HepG2 (cell line): Measurements from ENCODE around the gene KDELR3. TPM values are rescaled to one million over a fixed set of nuclear protein-coding genes. Genes with fewer than 3 reads are reported as not detected.

Source experiments
- AHDC1 ChIP-seq: sonication (generic); formaldehyde crosslinking; IDR thresholded peaks from 2 replicates; pipeline ENCODE4 v1.5.1; 2020; ENCODE audit warnings: mild to moderate bottlenecking, missing genetic modification reagents, borderline replicate concordance
- ATF5 ChIP-seq: sonication (generic); formaldehyde crosslinking; IDR thresholded peaks from 2 replicates; pipeline ENCODE4 v1.4.0; 2020; ENCODE audit warnings: mild to moderate bottlenecking, low read depth, missing genetic modification reagents
- CBX1 ChIP-seq: IDR thresholded peaks from one replicate; pipeline ENCODE4 v1.6.1; 2016; ENCODE audit warnings: antibody characterized with exemption, low read depth
- CHCHD3 ChIP-seq: sonication (generic); formaldehyde crosslinking; IDR thresholded peaks from 2 replicates; pipeline ENCODE4 v1.8.0; 2022; ENCODE audit warnings: mild to moderate bottlenecking, missing genetic modification reagents, moderate library complexity
- FOXO1 ChIP-seq: sonication (generic); formaldehyde crosslinking; IDR thresholded peaks from 2 replicates; pipeline ENCODE4 v1.4.0; 2020; ENCODE audit warnings: missing genetic modification reagents
- IKZF4 ChIP-seq: sonication (generic); formaldehyde crosslinking; IDR thresholded peaks from 2 replicates; pipeline ENCODE4 v1.5.1; 2020; ENCODE audit warnings: borderline replicate concordance, mild to moderate bottlenecking, low read depth, missing genetic modification reagents; ENCODE audit errors: not compliant biosample characterization
- KAT7 ChIP-seq: IDR thresholded peaks from 2 replicates; pipeline ENCODE4 v1.6.1; 2018; ENCODE audit warnings: borderline replicate concordance, missing compliant biosample characterization
- KDM5A ChIP-seq: fragments of 200-600 bp; sonication (generic); IDR thresholded peaks from 2 replicates; pipeline ENCODE4 v1.7.0; 2018; ENCODE audit warnings: antibody characterized with exemption, mild to moderate bottlenecking, low read length, borderline replicate concordance
- KDM5B ChIP-seq: sonication (generic); formaldehyde crosslinking; IDR thresholded peaks from 2 replicates; pipeline ENCODE4 v1.4.0; 2020; ENCODE audit warnings: missing genetic modification reagents, mild to moderate bottlenecking, borderline replicate concordance
- MED8 ChIP-seq: sonication (generic); formaldehyde crosslinking; IDR thresholded peaks from 2 replicates; pipeline ENCODE4 v1.8.1; 2023; ENCODE audit warnings: mild to moderate bottlenecking, missing genetic modification reagents; ENCODE audit not compliant: insufficient replicate concordance
- NPAS2 ChIP-seq: sonication (generic); formaldehyde crosslinking; IDR thresholded peaks from 2 replicates; pipeline ENCODE4 v1.8.0; 2022; ENCODE audit warnings: mild to moderate bottlenecking, missing genetic modification reagents, borderline replicate concordance
- NR1H2 ChIP-seq: sonication (generic); formaldehyde crosslinking; IDR thresholded peaks from 2 replicates; pipeline ENCODE4 v1.8.1; 2022; ENCODE audit warnings: low read depth, missing genetic modification reagents, borderline replicate concordance
- PITX1 ChIP-seq: sonication (generic); formaldehyde crosslinking; IDR thresholded peaks from 2 replicates; pipeline ENCODE4 v1.5.1; 2020; ENCODE audit warnings: mild to moderate bottlenecking, missing genetic modification reagents
- POGZ ChIP-seq: sonication (generic); formaldehyde crosslinking; IDR thresholded peaks from 2 replicates; pipeline ENCODE4 v1.4.0; 2020; ENCODE audit warnings: mild to moderate bottlenecking, missing genetic modification reagents
- REPIN1 ChIP-seq: sonication (generic); formaldehyde crosslinking; IDR thresholded peaks from 2 replicates; pipeline ENCODE4 v1.8.0; 2022; ENCODE audit warnings: missing genetic modification reagents, low read depth, mild to moderate bottlenecking, borderline replicate concordance
- SRSF1 ChIP-seq: fragments of 200-400 bp; formaldehyde crosslinking; optimal IDR thresholded peaks from 2 replicates; pipeline ENCODE3; 2017; ENCODE audit warnings: mild to moderate bottlenecking, low read depth, low read length, moderate library complexity
- SRSF4 ChIP-seq: fragments of 200-400 bp; formaldehyde crosslinking; IDR thresholded peaks from one replicate; pipeline ENCODE4 v1.6.1; 2018; ENCODE audit warnings: mild to moderate bottlenecking, low read depth, low read length, moderate library complexity; ENCODE audit not compliant: poor library complexity, severe bottlenecking
- TCF7 ChIP-seq: sonication (generic); IDR thresholded peaks from 2 replicates; pipeline ENCODE4 v1.6.1; 2016; ENCODE audit warnings: antibody characterized with exemption, low read depth
- XRCC5 ChIP-seq: fragments of 200-400 bp; formaldehyde crosslinking; optimal IDR thresholded peaks from 2 replicates; pipeline ENCODE3; 2017; ENCODE audit warnings: mild to moderate bottlenecking, low read length
- ZNF101 ChIP-seq: sonication (generic); formaldehyde crosslinking; IDR thresholded peaks from 2 replicates; pipeline ENCODE4 v1.4.0; 2020; ENCODE audit warnings: mild to moderate bottlenecking, low read depth, missing genetic modification reagents, borderline replicate concordance
- ZNF329 ChIP-seq: sonication (generic); formaldehyde crosslinking; IDR thresholded peaks from 2 replicates; pipeline ENCODE4 v1.9.0; 2021; ENCODE audit warnings: low read depth, mild to moderate bottlenecking, missing genetic modification reagents
- ZNF772 ChIP-seq: sonication (generic); formaldehyde crosslinking; IDR thresholded peaks from 2 replicates; pipeline ENCODE4 v1.5.0; 2020; ENCODE audit warnings: mild to moderate bottlenecking, missing genetic modification reagents
- polyA plus RNA-seq, 8 experiments: library from polyadenylated mRNA; depleted of rRNA in 3 of 8; stranded (reverse) in 7 of 8; unstranded in 1 of 8; fragments of >200 nt; fragmentation: Illumina TruSeq in 4 of 8; extraction: Trizol in 4 of 8; gene quantifications; 2 replicates each; pipeline versions ENCODE4 v1.2.1 to v1.2.3, GENCODE V29; 2011 to 2016; ENCODE audit warnings: low read depth in 4 of 8, missing spikeins in 1 of 8, mixed read lengths in 1 of 8; ENCODE audit not compliant: insufficient read depth in 1 of 8
- total RNA-seq, 5 experiments: library from RNA; depleted of rRNA; stranded (reverse); fragments of >200 nt; fragmentation: Illumina TruSeq; extraction: Trizol; gene quantifications; 2 replicates each; pipeline ENCODE4 v1.2.3, GENCODE V29; 2016; ENCODE audit warnings: low read depth in 1 of 5
- TF ChIP-seq, protein P1 (sequence below): sonication (generic); formaldehyde crosslinking; IDR thresholded peaks from 2 replicates; pipeline ENCODE4 v1.4.0; 2020; ENCODE audit warnings: mild to moderate bottlenecking, missing genetic modification reagents

Gene KDELR3
- total and polyA plus RNA-seq, 2 of the 13 experiments (the other 11 are each of a cell fraction or from before 2014, with no cell fraction given) = 24.2 to 65.7 TPM

DNA sequence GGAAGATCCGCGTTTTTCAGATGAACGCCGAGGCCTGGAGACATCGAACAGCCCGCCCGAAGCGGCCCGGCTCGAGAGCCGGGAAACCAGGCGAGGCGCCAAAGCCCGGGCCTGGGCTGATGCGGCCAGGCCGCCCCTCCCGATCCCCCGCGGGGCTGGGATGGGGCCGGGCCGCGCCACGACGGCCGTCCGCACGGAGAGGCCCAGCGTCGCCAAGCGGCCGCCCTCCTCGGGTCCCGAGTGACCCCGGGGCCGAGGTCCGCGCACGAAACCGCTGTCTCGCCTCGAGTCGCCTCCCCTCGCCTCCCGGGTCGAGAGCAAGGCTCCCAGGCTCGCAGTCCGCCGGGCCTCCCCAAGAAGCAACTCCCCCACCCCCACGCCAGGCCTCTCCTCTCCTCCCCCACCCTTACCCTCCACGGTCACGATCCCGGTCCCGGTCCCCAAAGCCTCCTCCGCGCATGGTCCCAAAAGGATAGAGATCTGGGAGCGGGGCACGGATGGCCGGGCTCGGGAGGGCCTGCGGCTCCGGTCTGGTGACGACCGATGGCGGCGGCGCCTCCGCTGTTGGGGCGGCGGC lies 37.7 kb downstream of the KDELR3 start (continued):
- TF ChIP-seq, protein P1, sequence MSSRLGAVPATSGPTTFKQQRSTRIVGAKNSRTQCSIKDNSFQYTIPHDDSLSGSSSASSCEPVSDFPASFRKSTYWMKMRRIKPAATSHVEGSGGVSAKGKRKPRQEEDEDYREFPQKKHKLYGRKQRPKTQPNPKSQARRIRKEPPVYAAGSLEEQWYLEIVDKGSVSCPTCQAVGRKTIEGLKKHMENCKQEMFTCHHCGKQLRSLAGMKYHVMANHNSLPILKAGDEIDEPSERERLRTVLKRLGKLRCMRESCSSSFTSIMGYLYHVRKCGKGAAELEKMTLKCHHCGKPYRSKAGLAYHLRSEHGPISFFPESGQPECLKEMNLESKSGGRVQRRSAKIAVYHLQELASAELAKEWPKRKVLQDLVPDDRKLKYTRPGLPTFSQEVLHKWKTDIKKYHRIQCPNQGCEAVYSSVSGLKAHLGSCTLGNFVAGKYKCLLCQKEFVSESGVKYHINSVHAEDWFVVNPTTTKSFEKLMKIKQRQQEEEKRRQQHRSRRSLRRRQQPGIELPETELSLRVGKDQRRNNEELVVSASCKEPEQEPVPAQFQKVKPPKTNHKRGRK (CRISPR knock-in tag) = no peak
- TF ChIP-seq CHCHD3 (CRISPR knock-in tag) (peak; percentile 67; the same call in 1 of the 2 replicates), PITX1 (CRISPR knock-in tag) (no peak), SRSF1 (no peak), CBX1 (no peak), POGZ (0 out of 2 replicates have a peak, but pooled peaks have one; percentile 13), ZNF329 (no peak), NPAS2 (CRISPR knock-in tag) (no peak), ZNF772 (CRISPR knock-in tag) (peak; percentile 77), KAT7 (CRISPR knock-in tag) (no peak), ATF5 (no peak), MED8 (CRISPR knock-in tag) (peak; percentile 51), TCF7 (no peak), FOXO1 (no peak), KDM5B (CRISPR knock-in tag) (no peak), REPIN1 (CRISPR knock-in tag) (0 out of 2 replicates have a peak, but pooled peaks have one; percentile 33), SRSF4 (no peak), XRCC5 (peak; percentile 37), AHDC1 (CRISPR knock-in tag) (no peak), KDM5A (0 out of 2 replicates have a peak, but pooled peaks have one; percentile 63), IKZF4 (peak; percentile 22), NR1H2 (CRISPR knock-in tag) (no peak), ZNF101 (CRISPR knock-in tag) (no peak)
